HCT116 (cell line): Measurements from ENCODE around the gene CLK1. TPM values are rescaled to one million over a fixed set of nuclear protein-coding genes. Genes with fewer than 3 reads are reported as not detected.

ENCODE experiments used
- ATAC-seq: fragments of 200-7000 bp; cut with Tn5 transposase; 2 replicates; pipeline ENCODE4 v1.9.1; 2020; ENCODE audit warnings: mild to moderate bottlenecking, moderate library complexity
- BruUV-seq: library from RNA; stranded (reverse); fragments of 400-500 nt; replicated peaks from 2 replicates; lab custom pipeline; 2021; lab: Mats Ljungman, UMichigan
- CTCF ChIA-PET: fragments of 300-600 bp; sonication (Branson Sonifier 250); formaldehyde crosslinking; loops from one replicate; lab custom pipeline; 2021; ENCODE audit warnings: antibody characterized with exemption; lab: Charles Lee
- POLR2A ChIA-PET: fragments of 300-600, 350-600 bp; sonication (Branson Sonifier 250); formaldehyde crosslinking; loops from one replicate; lab custom pipeline; 2021; ENCODE audit warnings: antibody characterized with exemption; lab: Charles Lee
- RAD21 ChIA-PET, 2 experiments: fragments of 300-600 bp; sonication (Branson Sonifier 250); formaldehyde crosslinking; loops; one replicate each; lab custom pipeline; 2023; ENCODE audit warnings: low total read pairs in 2 of 2; ENCODE audit not compliant: uncharacterized antibody in 2 of 2, unreplicated experiment in 2 of 2, low non-redundant PET in 1 of 2; lab: Charles Lee
- DNase-seq: peaks from one replicate; pipeline ENCODE4 v3.0.0-alpha.2; 2010; ENCODE audit warnings: low read depth, low spot score
- H2AFZ ChIP-seq: fragments of 200-600 bp; shearing (Covaris generic), sonication (generic); 2 replicates; pipeline ENCODE4 v1.6.1; 2017; ENCODE audit warnings: low read depth, mixed run types, mixed read lengths, antibody characterized with exemption, low read length; ENCODE audit not compliant: poor library complexity, severe bottlenecking
- H3K27ac ChIP-seq: 2 replicates; pipeline ENCODE4 v1.5.1; 2012; ENCODE audit warnings: low read depth, low read length
- H3K27me3 ChIP-seq: fragments of 200-600 bp; sonication (generic); 2 replicates; pipeline ENCODE4 v1.6.1; 2016; ENCODE audit warnings: mixed run types, low read length, mixed read lengths; ENCODE audit not compliant: insufficient read depth
- H3K36me3 ChIP-seq, 2 experiments: fragments of 200-500 bp in 1 of 2; fragments of 200-600 bp in 1 of 2; sonication (Bioruptor generic) in 1 of 2; sonication (generic) in 1 of 2; 2 replicates each; pipeline versions ENCODE4 v1.5.1 to v1.6.1; 2014 to 2016; ENCODE audit warnings: low read length in 2 of 2, inconsistent platforms in 1 of 2, mixed read lengths in 1 of 2, mixed run types in 1 of 2; ENCODE audit not compliant: insufficient read depth in 2 of 2, control insufficient read depth in 1 of 2
- H3K4me1 ChIP-seq, 2 experiments: fragments of 200-600 bp in 1 of 2; sonication (generic) in 1 of 2; 2 replicates each; pipeline versions ENCODE4 v1.5.1 to v1.6.1; 2012 to 2017; ENCODE audit warnings: low read length in 2 of 2, inconsistent platforms in 1 of 2, mild to moderate bottlenecking in 1 of 2, mixed read lengths in 1 of 2, mixed run types in 1 of 2, moderate library complexity in 1 of 2; ENCODE audit not compliant: insufficient read depth in 2 of 2, control insufficient read depth in 1 of 2
- H3K4me2 ChIP-seq: fragments of 200-600 bp; sonication (generic); 2 replicates; pipeline ENCODE4 v1.6.1; 2017; ENCODE audit warnings: mixed run types, low read length, mixed read lengths
- H3K4me3 ChIP-seq, 2 experiments: fragments of 200-600 bp in 1 of 2; sonication (generic) in 1 of 2; replicated peaks in 1 of 2; 2 replicates each; pipeline ENCODE4 v1.5.1; 2011 to 2016; ENCODE audit warnings: low read length in 2 of 2, control low read depth in 1 of 2, low read depth in 1 of 2, mild to moderate bottlenecking in 1 of 2, mixed read lengths in 1 of 2, mixed run types in 1 of 2
- H3K79me2 ChIP-seq: fragments of 200-600 bp; sonication (generic); 2 replicates; pipeline ENCODE4 v1.6.1; 2017; ENCODE audit warnings: mild to moderate bottlenecking, mixed run types, low read length, moderate library complexity, mixed read lengths; ENCODE audit not compliant: insufficient read depth
- H3K9ac ChIP-seq: fragments of 200-600 bp; sonication (generic); 2 replicates; pipeline ENCODE4 v1.6.1; 2016; ENCODE audit warnings: low read length, mixed read lengths
- H3K9me2 ChIP-seq: fragments of 200-600 bp; sonication (generic), shearing (Covaris generic); 2 replicates; pipeline ENCODE4 v1.6.1; 2017; ENCODE audit warnings: mixed run types, mild to moderate bottlenecking, moderate library complexity; ENCODE audit not compliant: insufficient read depth
- H3K9me3 ChIP-seq, 2 experiments: fragments of 200-500 bp in 1 of 2; fragments of 200-600 bp in 1 of 2; sonication (Bioruptor generic) in 1 of 2; sonication (generic) in 1 of 2; 2 replicates each; pipeline ENCODE4 v1.6.1; 2014 to 2017; ENCODE audit warnings: low read length in 2 of 2, mixed read lengths in 2 of 2, inconsistent platforms in 1 of 2, low read depth in 1 of 2, mild to moderate bottlenecking in 1 of 2, mixed run types in 1 of 2, moderate library complexity in 1 of 2; ENCODE audit not compliant: control insufficient read depth in 1 of 2, insufficient read depth in 1 of 2
- H4K20me1 ChIP-seq: fragments of 200-600 bp; sonication (generic), shearing (Covaris generic); 2 replicates; pipeline ENCODE4 v1.6.1; 2017; ENCODE audit warnings: mixed run types, mild to moderate bottlenecking, moderate library complexity; ENCODE audit not compliant: insufficient read depth
- EGR1 ChIP-seq: IDR thresholded peaks from 2 replicates; pipeline ENCODE4 v1.6.1; 2012; ENCODE audit warnings: low read depth
- POLR2AphosphoS5 ChIP-seq: IDR thresholded peaks from 2 replicates; pipeline ENCODE4 v1.6.1; 2011; ENCODE audit warnings: mild to moderate bottlenecking, low read depth, low read length, moderate library complexity
- RAD21 ChIP-seq: IDR thresholded peaks from 2 replicates; pipeline ENCODE4 v1.6.1; 2012; ENCODE audit warnings: low read depth, mild to moderate bottlenecking
- SIN3A ChIP-seq: IDR thresholded peaks from 2 replicates; pipeline ENCODE4 v1.6.1; 2012; ENCODE audit warnings: low read depth
- ZFX ChIP-seq: fragments of 450-650 bp; IDR thresholded peaks from 2 replicates; pipeline ENCODE4 v1.6.1; 2017
- intact Hi-C: fragments of 100-400 bp; cut with micrococcal nuclease; formaldehyde crosslinking; loops from 2 replicates; pipeline ENCODE4 v1.10.0; 2022
- total RNA-seq: library from RNA; stranded (reverse); gene quantifications from one replicate; pipeline ENCODE4 v1.2.1, GENCODE V29; 2021; ENCODE audit not compliant: unreplicated experiment
- TF ChIP-seq, protein P1 (sequence below): IDR thresholded peaks from 2 replicates; pipeline ENCODE4 v1.6.1; 2012
- TF ChIP-seq, protein P2 (sequence below): IDR thresholded peaks from 2 replicates; pipeline ENCODE4 v1.6.1; 2012

CLK1 gene
- total RNA-seq, 1 experiment from 2014 or later: 49.1 TPM

DNA sequence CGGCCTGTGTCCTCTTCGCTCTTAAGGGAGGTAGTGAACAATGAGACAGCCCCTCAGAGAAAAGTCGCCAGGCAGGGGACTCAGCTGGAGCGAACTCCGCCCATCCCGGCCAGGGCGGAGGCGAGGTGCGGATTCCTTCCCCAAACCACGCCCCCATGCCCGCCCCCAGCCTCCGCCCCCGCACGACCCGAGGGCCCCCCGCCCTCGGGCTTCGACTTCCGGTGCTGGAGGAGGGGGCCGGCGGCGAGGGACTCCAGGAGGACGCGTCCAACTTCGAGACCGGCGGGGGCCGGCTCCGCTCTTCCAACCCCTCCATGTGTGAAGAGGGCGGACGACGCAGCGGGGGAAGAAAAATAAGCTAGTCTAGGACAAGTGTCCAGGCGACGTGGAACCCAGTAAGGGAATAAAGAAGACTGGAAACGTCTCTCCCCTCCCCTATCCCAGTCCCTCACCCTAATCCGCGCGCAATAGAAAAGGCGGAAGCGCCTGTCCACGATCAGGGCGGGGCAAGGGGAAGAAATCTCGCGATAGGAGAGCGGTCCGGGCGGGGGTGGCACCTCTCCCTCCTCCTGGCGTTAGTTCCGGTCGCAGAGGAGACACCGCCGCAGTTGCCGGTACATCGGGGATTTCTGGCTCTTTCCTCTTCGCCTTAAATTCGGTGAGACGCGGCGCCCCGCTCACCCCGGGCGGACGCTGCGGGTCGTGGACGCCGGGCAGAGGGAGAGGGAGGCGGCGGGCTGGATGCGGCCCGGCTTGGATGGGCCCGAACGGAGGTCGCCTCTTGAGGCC lies 52.9 kb downstream of the CLK1 start, which contains the start of gene BZW1 (continued):
- TF ChIP-seq RAD21: 0 out of 2 replicates have a peak, but pooled peaks have one; percentile 4
- peak; percentile 82 for TF ChIP-seq SIN3A
- TF ChIP-seq POLR2AphosphoS5: peak; percentile 97
- peak; percentile 98 for TF ChIP-seq EGR1
- TF ChIP-seq, all 23 proteins: peak for 13

DNA sequence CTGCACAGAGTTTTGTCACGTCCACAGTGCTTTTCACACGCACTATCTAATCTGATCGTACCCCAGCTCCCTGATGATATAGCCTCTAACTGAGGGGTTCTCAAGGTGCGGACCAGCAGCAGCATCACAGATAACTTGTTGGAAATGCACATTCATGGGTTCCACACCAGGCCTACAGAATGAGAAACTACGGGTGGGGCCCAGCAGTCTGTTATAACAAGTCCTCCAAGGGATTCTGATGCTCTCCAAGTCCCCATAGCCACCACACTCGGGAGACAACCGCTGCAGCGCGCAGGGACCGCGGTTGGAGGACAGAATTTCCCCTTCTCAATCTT lies 53.5 kb downstream of the CLK1 start:
- DNase-seq (no peak), ATAC-seq (no peak)
- CTCF ChIA-PET: no interaction called here
- TF ChIP-seq EGR1 (no peak), ZFX (no peak)
- TF ChIP-seq, protein P1, sequence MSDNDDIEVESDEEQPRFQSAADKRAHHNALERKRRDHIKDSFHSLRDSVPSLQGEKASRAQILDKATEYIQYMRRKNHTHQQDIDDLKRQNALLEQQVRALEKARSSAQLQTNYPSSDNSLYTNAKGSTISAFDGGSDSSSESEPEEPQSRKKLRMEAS: no peak
- TF ChIP-seq, protein P2, sequence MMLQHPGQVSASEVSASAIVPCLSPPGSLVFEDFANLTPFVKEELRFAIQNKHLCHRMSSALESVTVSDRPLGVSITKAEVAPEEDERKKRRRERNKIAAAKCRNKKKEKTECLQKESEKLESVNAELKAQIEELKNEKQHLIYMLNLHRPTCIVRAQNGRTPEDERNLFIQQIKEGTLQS: no peak
- peak overlapping the region; percentile 82 for H3K4me2 ChIP-seq
- peaks cover 28 to 29% of the 10 kb centered on the region in 2 experiments for H3K36me3 ChIP-seq
- TSS peak; percentile 90 for BruUV-seq
- H3K9me2 ChIP-seq: no peaks in the 10 kb centered on the region
- POLR2A ChIA-PET: interaction anchor here (1.1 to 1.4 kb wide), 3 partner anchors 10 to 45 kb away, joined by 3 to 7 read pairs (median 3); no protein-coding TSS in a partner anchor
- no peaks in the 10 kb centered on the region for H3K27me3 ChIP-seq
- peaks cover 42% of the 10 kb centered on the region for H3K79me2 ChIP-seq
- no peak overlapping the region for H2AFZ ChIP-seq
- intact Hi-C loops: loop anchor here (1.0 to 5.0 kb wide), 4 partner anchors 46 to 834 kb away; partner anchors contain the start of gene CLK1
- H3K27ac ChIP-seq: peak overlapping the region; percentile 58
- peaks cover 12 to 26% of the 10 kb centered on the region in 2 experiments for H3K4me1 ChIP-seq
- peak overlapping the region; percentile 90 for H3K9ac ChIP-seq
- RAD21 ChIA-PET: no interaction called here
- H3K4me3 ChIP-seq: peak overlapping the region; percentile 66 to 85
- no peaks in the 10 kb centered on the region for H3K9me3 ChIP-seq
- peaks cover 23% of the 10 kb centered on the region; the same call in 1 of the 2 replicates for H4K20me1 ChIP-seq
